Panc1 (cell line): ENCODE data around the gene MACROD1.

Source experiments
- POLR2AphosphoS5 ChIP-seq: IDR thresholded peaks from 2 replicates; pipeline ENCODE4 v1.6.1; 2012; ENCODE audit warnings: mild to moderate bottlenecking, low read depth, low read length, moderate library complexity
- REST ChIP-seq, 2 experiments: IDR thresholded peaks; 2 replicates each; pipeline ENCODE4 v1.6.1; 2011 to 2012; ENCODE audit warnings: low read depth in 2 of 2, control low read depth in 1 of 2, low read length in 1 of 2, mild to moderate bottlenecking in 1 of 2, moderate library complexity in 1 of 2; ENCODE audit not compliant: insufficient read depth in 1 of 2
- SIN3A ChIP-seq: IDR thresholded peaks from 2 replicates; pipeline ENCODE4 v1.6.1; 2012; ENCODE audit warnings: low read depth, mild to moderate bottlenecking, low read length, moderate library complexity, borderline replicate concordance; ENCODE audit not compliant: insufficient read depth
- TF ChIP-seq, protein P1 (sequence below): fragments of 450-650 bp; IDR thresholded peaks from 2 replicates; pipeline ENCODE4 v1.5.1; 2017; ENCODE audit warnings: mild to moderate bottlenecking

DNA sequence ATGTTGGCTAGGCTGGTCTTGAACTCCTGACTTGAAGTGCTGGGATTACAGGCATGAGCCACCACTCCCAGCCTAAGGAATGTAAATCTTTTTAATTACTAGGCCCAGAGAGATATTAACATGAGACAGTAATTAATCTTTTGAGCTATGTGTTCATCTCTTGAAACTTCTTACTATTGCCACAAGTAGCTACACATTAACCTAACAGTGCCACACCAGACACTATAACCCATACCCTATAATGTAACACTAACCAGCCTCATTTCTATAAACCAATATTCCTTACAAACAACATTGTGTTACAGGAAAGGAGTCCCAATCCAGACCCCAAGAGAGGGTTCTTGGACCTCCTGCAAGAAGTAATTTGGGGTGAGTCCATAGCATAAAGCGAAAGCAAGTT, 199.5 kb downstream of the MACROD1 start:
- TF ChIP-seq, protein P1, sequence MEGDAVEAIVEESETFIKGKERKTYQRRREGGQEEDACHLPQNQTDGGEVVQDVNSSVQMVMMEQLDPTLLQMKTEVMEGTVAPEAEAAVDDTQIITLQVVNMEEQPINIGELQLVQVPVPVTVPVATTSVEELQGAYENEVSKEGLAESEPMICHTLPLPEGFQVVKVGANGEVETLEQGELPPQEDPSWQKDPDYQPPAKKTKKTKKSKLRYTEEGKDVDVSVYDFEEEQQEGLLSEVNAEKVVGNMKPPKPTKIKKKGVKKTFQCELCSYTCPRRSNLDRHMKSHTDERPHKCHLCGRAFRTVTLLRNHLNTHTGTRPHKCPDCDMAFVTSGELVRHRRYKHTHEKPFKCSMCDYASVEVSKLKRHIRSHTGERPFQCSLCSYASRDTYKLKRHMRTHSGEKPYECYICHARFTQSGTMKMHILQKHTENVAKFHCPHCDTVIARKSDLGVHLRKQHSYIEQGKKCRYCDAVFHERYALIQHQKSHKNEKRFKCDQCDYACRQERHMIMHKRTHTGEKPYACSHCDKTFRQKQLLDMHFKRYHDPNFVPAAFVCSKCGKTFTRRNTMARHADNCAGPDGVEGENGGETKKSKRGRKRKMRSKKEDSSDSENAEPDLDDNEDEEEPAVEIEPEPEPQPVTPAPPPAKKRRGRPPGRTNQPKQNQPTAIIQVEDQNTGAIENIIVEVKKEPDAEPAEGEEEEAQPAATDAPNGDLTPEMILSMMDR, result no peak
- TF ChIP-seq REST (IDR thresholded peaks at IDR 0.05; ENCODE audit: insufficient read depth in 1 of 2, low read depth in 2 of 2, low read length in 1 of 2) (no peak), POLR2AphosphoS5 (no peak), SIN3A (no peak)
